Activated naive CD4-positive, alpha-beta T cell treated with anti-CD3 and anti-CD28 coated beads, Interleukin-2, amount 50 U/mL, for 16 hours (primary cell): Measurements from ENCODE around the gene C2CD4C.
A peak's percentile ranks its signal among the peaks of the same experiment; 100 is the strongest.
"Not testable (repeated sequence)": the region's sequence is repeated elsewhere in the genome, so short reads cannot be mapped to it uniquely, and the experiment has no call there.

Experiments used
- DNase-seq: peaks from one replicate; pipeline ENCODE4 v3.0.0-alpha.2; 2020

Gene C2CD4C, protein sequence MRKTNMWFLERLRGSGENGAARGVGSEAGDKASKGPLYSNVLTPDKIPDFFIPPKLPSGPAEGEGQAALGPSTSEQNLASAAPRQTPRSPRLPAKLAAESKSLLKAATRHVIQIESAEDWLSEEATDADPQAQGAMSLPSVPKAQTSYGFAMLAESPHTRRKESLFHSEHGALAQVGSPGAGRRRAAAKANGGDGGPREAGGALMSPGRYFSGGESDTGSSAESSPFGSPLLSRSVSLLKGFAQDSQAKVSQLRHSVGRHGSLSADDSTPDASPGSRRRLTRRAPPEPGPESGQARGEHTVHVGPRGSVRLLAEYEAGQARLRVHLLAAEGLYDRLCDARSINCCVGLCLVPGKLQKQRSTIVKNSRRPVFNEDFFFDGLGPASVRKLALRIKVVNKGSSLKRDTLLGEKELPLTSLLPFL

GRCh38 chr19:408902-409515 is at the start of gene C2CD4C:
Gene C2CD4C, minus strand, starts transcription at chr19:409147. Its CDS starts 786 bp downstream, at chr19:408361.
- DNase-seq = peak; percentile 45

GRCh38 chr19:458091-459042 is 49.4 kb upstream of the C2CD4C start:
- no peak for DNase-seq

DNA sequence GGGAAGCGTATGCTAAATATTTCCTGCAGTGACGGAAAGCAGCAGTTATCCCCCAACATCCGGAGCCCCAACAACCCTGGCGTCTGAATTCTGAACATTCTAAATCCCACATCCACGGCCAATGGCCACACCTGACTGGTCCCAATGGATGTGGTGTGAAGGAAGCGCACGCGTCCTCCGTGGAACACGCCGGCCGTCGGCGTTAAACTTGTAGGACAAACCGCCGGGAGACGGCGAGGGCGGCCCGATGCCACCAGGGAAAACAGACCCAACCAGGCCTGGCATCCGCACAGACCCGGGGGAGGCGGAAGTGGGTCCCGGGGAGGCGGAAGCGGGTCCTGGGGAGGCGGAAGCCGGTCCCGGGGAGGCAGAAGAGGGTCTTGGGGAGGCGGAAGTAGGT is 48.7 kb upstream of the C2CD4C start:
- no peak for DNase-seq

GRCh38 chr19:456547-457110 is 47.7 kb upstream of the C2CD4C start:
- DNase-seq = no peak

- DNase-seq = no peak
Measured at GRCh38 chr19:455851-456546, 47.1 kb upstream of the C2CD4C start.

DNA sequence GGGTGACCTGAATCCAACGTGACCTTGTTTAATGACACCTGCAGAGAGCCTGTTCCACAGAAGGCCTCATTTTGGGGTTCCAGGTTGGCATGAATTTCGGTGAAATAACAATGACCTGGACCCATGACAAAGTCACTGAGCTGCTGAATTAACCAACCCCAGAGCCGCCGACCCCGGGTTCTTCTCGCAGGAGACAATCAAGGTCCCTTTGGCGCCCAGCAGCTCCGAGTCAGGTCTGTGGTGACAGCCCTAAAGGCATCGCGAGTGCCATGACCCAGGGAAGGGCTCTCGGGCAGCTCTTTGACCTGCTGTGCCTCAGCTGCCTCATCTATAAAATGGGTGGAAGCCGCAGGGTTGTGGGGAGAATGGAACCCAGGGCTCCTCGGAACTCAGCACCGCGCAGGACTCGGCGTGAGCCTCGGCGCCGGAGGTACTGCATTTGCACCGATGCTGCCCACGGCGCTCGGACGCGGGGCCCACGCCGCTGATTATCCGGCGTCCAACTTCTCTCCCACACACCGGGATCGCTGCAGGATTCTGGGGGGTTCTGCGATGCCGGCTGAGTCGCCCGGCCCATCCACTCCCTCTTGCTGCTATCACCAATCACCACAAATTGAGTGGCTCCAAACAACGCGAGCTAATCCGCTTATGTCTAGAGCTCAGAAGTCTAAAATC is 46.2 kb upstream of the C2CD4C start:
- DNase-seq = no peak

DNA sequence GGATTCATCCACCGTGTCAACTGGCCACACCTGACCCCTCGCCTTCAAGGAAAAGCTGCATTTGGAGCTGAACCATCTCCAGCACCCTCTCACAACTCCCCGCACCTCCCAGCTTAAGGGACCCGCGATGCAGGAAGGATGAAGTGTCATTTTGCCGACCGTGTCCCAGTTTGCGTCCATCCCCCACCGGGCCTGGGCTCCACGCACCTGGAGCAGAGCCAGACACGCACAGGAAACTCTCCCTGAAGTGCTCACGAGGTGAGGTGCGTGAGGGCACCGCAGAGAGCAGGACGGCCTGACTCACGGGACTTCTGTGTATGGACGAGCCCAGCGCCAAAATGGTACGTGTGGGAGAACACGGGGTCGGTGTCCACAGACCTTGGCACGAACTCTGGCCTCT is 44.7 kb upstream of the C2CD4C start:
- DNase-seq = no peak

DNA sequence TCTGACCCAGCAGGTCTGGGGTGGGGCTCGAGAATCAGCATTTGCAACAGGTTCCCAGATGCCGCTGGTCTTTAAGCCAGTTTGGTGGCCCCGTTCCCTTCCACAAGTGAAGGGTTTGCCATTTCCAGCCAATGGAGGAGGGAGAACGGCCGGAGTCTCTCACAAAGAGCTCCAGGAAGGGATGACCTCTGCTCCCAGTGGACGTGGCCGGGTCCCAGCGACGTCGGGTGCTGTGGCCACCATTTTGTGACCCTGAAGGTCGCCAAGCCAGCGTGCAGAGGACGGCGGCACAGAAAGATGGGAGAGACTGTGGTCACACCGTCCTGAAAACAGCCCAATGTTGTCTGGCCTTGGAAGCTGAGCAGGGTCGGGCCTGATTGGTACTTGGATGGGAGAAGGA is 43.9 kb upstream of the C2CD4C start:
- DNase-seq = no peak

GRCh38 chr19:450912-451481 is 42.0 kb upstream of the C2CD4C start:
- DNase-seq = not testable (repeated sequence)

GRCh38 chr19:449916-450315 is 41.0 kb upstream of the C2CD4C start:
- no peak for DNase-seq

- DNase-seq = no peak
Measured at GRCh38 chr19:447816-448560, 39.0 kb upstream of the C2CD4C start.

DNA sequence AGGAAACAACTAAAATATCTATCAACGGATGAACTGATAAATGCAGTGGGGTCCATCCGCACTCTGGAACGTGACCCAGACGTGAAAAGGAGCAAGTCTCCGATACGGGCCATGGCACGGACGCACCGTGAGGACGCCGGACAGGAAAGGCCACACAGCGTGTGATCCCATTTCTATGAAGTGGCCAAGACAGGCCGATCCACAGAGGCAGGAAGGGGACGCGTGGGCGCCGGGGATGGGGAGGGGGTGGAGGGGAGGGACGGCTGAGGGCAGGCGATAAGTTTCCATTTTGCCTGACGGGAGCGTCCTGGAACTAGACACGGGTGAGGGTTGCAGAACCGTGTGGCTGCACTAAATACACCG is 38.1 kb upstream of the C2CD4C start:
- no peak for DNase-seq

- DNase-seq = no peak
Measured at GRCh38 chr19:444677-445210, 35.8 kb upstream of the C2CD4C start.

- no peak for DNase-seq
Measured at GRCh38 chr19:443005-443404, 34.1 kb upstream of the C2CD4C start.

DNA sequence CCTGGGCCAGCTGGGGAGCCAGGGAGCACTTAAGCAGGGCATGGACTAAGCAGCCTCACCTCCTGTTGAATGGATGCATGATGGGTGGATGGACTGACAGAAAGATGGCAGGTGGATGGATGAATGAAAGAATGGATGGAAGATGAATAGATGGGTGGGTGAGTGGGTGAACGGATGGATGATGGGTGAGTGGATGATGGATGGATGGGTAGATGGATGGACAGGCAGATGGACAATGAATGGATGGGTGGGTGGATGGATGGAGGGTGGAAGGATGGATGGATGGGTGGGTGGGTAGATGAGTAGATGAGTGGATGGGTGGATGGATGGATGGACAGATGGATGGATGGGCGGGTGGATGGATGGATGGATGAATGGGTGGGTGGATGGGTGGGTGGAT is 33.1 kb upstream of the C2CD4C start:
- DNase-seq = no peak

DNA sequence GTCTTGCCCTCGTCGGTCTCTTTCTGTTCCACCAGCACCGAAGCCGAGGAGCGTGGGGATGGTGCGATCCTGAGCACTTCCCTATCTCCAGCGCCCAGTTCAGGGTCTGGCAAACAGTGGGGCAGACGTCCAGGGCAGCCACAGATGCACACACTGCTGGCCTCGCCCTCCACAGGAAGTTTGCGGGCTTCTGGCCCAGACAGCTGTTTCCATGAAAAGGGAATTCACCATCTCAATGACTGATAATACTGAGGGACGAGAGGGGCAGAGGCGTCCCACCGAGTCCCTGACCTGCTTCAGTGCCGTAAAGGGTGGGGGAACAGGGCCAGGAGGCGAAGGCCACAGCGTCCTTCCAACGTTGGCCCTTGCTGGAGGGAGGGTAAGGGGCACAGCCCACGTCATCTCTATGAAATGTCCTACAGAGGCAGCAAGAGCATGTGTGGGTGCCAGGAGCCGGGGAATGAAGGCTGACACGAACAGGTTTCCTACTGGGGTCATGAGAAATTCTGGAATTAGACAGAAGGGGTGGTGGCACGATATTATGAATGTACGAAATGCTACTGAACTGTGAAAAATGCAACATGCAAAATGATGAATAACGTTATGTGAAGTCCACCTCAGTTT is 32.4 kb upstream of the C2CD4C start:
- DNase-seq = no peak

- DNase-seq = no peak
Measured at GRCh38 chr19:440391-441212, 31.7 kb upstream of the C2CD4C start.

- no peak for DNase-seq
Measured at GRCh38 chr19:439167-439900, 30.4 kb upstream of the C2CD4C start.
